Measurements from ENCODE around the gene DDB1.

DNA sequence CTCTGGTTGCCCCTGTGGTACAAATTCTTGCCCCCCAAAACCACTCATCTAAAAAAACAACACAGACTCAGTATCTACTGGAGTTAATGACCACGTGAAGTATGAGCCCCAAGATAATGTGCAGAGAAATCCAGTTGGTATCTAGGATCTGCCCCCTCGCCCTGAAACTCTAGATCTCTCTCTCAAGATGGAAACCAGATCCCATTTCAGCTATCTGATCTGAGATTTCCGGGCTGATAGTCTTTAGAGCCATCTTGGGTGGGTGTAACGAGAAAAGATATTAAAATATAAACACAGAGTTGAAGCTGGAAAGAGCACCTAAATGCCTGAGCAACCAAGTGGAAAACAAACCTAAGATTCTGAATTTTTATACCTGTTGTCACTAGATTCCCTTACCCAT, 23.8 kb downstream of the DDB1 start:
- TF ChIP-seq CTCF (conservative IDR thresholded peaks at IDR 0.05 in 1 of 2, IDR thresholded peaks at IDR 0.05 in 1 of 2; ENCODE audit: extremely low read depth in 1 of 2, insufficient read depth in 1 of 2, low read depth in 1 of 2, low read length in 2 of 2) (no peak), EZH2 (IDR thresholded peaks at IDR 0.05; ENCODE audit: borderline replicate concordance, low read length) (no peak)
